Liver (tissue), 9 donors: Measurements from ENCODE around the gene PCNX2. TPM values are rescaled to one million over a fixed set of nuclear protein-coding genes. Genes with fewer than 3 reads are reported as not detected.

Experiments
- DNase-seq: peaks from one replicate; pipeline ENCODE4 v3.0.0-alpha.2; 2017; ENCODE audit warnings: low spot score
- H3K27ac ChIP-seq, 2 donors: one replicate each; pipeline ENCODE4 v1.7.0; 2013; ENCODE audit warnings: inconsistent platforms in 2 of 2, low read length in 2 of 2, control low read depth in 1 of 2, low read depth in 1 of 2, mild to moderate bottlenecking in 1 of 2
- H3K27me3 ChIP-seq, 4 donors: one replicate each; pipeline versions ENCODE4 v1.6.1 to v1.7.0; 2013; ENCODE audit warnings: low read length in 3 of 4, inconsistent platforms in 1 of 4, mild to moderate bottlenecking in 1 of 4, moderate library complexity in 1 of 4; ENCODE audit not compliant: control insufficient read depth in 4 of 4, insufficient read depth in 4 of 4
- H3K36me3 ChIP-seq, 4 donors: one replicate each; pipeline versions ENCODE4 v1.6.1 to v1.7.0; 2013; ENCODE audit warnings: low read length in 3 of 4, mild to moderate bottlenecking in 3 of 4, low read depth in 1 of 4, moderate library complexity in 1 of 4; ENCODE audit not compliant: control insufficient read depth in 4 of 4, insufficient read depth in 3 of 4
- H3K4me1 ChIP-seq, 4 donors: one replicate each; pipeline versions ENCODE4 v1.6.1 to v1.7.0; 2013; ENCODE audit warnings: low read length in 3 of 4, mild to moderate bottlenecking in 3 of 4, moderate library complexity in 1 of 4; ENCODE audit not compliant: control insufficient read depth in 4 of 4, insufficient read depth in 4 of 4
- H3K4me3 ChIP-seq, 3 donors: one replicate each; pipeline versions ENCODE4 v1.6.1 to v1.7.0; 2013; ENCODE audit warnings: low read length in 3 of 3, control low read depth in 1 of 3, low read depth in 1 of 3, mild to moderate bottlenecking in 1 of 3
- H3K9ac ChIP-seq, 2 donors: one replicate each; pipeline ENCODE4 v1.7.0; 2013; ENCODE audit warnings: low read length in 2 of 2, mild to moderate bottlenecking in 2 of 2, moderate library complexity in 2 of 2, control low read depth in 1 of 2, low read depth in 1 of 2
- H3K9me3 ChIP-seq, 4 donors: one replicate each; pipeline versions ENCODE4 v1.6.1 to v1.7.0; 2013; ENCODE audit warnings: low read length in 3 of 4; ENCODE audit not compliant: control insufficient read depth in 4 of 4
- CTCF ChIP-seq: fragments of 150-350 bp; IDR thresholded peaks from 2 replicates; pipeline ENCODE4 v1.5.1; 2017; ENCODE audit warnings: improper control_type of control experiment, low read depth, low read length; ENCODE audit not compliant: missing input control
- EGR1 ChIP-seq, 2 donors: IDR thresholded peaks; 2 replicates each; pipeline ENCODE4 v1.6.1; 2016 to 2018; ENCODE audit warnings: antibody characterized with exemption in 2 of 2, low read depth in 2 of 2
- FOXA1 ChIP-seq: IDR thresholded peaks from 2 replicates; pipeline ENCODE4 v1.6.1; 2016; ENCODE audit warnings: antibody characterized with exemption
- GABPA ChIP-seq, 2 donors: IDR thresholded peaks in 1 of 2; conservative IDR thresholded peaks in 1 of 2; 2 replicates each; pipeline ENCODE4 v1.6.1; 2016; ENCODE audit warnings: antibody characterized with exemption in 2 of 2, mild to moderate bottlenecking in 1 of 2, moderate library complexity in 1 of 2
- JUND ChIP-seq, 2 donors: IDR thresholded peaks; 2 replicates each; pipeline ENCODE4 v1.6.1; 2016; ENCODE audit warnings: antibody characterized with exemption in 2 of 2
- MAX ChIP-seq: IDR thresholded peaks from 2 replicates; pipeline ENCODE4 v1.6.1; 2016; ENCODE audit warnings: antibody characterized with exemption
- NR2F2 ChIP-seq: IDR thresholded peaks from 2 replicates; pipeline ENCODE4 v1.6.1; 2016; ENCODE audit warnings: antibody characterized with exemption
- REST ChIP-seq: IDR thresholded peaks from 2 replicates; pipeline ENCODE4 v1.6.1; 2016; ENCODE audit warnings: antibody characterized with exemption, mild to moderate bottlenecking
- RXRA ChIP-seq, 2 donors: IDR thresholded peaks; 2 replicates each; pipeline ENCODE4 v1.6.1; 2017 to 2018; ENCODE audit warnings: antibody characterized with exemption in 2 of 2, mild to moderate bottlenecking in 1 of 2
- TAF1 ChIP-seq: conservative IDR thresholded peaks from 2 replicates; pipeline ENCODE4 v1.6.1; 2016; ENCODE audit warnings: antibody characterized with exemption, mild to moderate bottlenecking
- YY1 ChIP-seq: IDR thresholded peaks from 2 replicates; pipeline ENCODE4 v1.6.1; 2016; ENCODE audit warnings: antibody characterized with exemption, mild to moderate bottlenecking
- WGBS: extraction: QIAGEN DNeasy Blood & Tissue Kit; methylation state at CpG from one replicate; pipeline ENCODE4 v1.1.7; 2013; 5-methylcytosine and 5-hydroxymethylcytosine counted together
- polyA plus RNA-seq, 2 donors: library from polyadenylated mRNA; stranded (reverse) in 1 of 2; unstranded in 1 of 2; fragments of 200-250 nt in 1 of 2; fragments of >200 nt in 1 of 2; fragmentation: Nextera tagmentation in 1 of 2; extraction: Ambion mirVana in 1 of 2; gene quantifications; one replicate each; pipeline versions ENCODE4 v1.2.1 to v1.2.3, GENCODE V29; 2013 to 2015
- total RNA-seq, 2 donors: library from RNA; depleted of rRNA; stranded (reverse); fragments of >200 nt; gene quantifications; one replicate each; pipeline ENCODE4 v1.2.3, GENCODE V29; 2014
- donor health status: healthy.
- donor health status: healthy.
- donor health status: healthy.
- donor health status: healthy.
- donor health status: healthy.

PCNX2 gene
- total and polyA plus RNA-seq, 4 donors: 0.20 to 3.1 (median 0.92) TPM

GRCh38 chr1:232980986-232981560 lies 314.5 kb downstream of the PCNX2 start:
- Histone ChIP-seq H3K27ac (no peak overlapping the region), H3K36me3 (peaks cover 0 to 13% (median 8%) of the 10 kb centered on the region in 4 donors), H3K27me3 (no peaks in the 10 kb centered on the region), H3K9ac (no peak overlapping the region), H3K9me3 (no peaks in the 10 kb centered on the region), H3K4me3 (no peak overlapping the region), H3K4me1 (no peaks in the 10 kb centered on the region)
- no peak for DNase-seq
- WGBS: 95% methylated on average over 9 of the region's 9 CpGs
- TF ChIP-seq NR2F2: no peak
- TF ChIP-seq RXRA (IDR thresholded peaks at IDR 0.05): no peak
- TF ChIP-seq REST: no peak
- TF ChIP-seq JUND (IDR thresholded peaks at IDR 0.05): no peak
- no peak for TF ChIP-seq GABPA (IDR thresholded peaks at IDR 0.05 in 1 of 2, conservative IDR thresholded peaks at IDR 0.05 in 1 of 2)
- no peak for TF ChIP-seq FOXA1
- TF ChIP-seq CTCF: no peak
- no peak for TF ChIP-seq MAX
- no peak for TF ChIP-seq EGR1 (IDR thresholded peaks at IDR 0.05; ENCODE audit: low read depth in 2 of 2)
- no peak for TF ChIP-seq YY1

- no peaks in the 10 kb centered on the region for H3K9me3 ChIP-seq
- DNase-seq: no peak
- H3K27me3 ChIP-seq: no peaks in the 10 kb centered on the region
- peaks cover 0 to 15% (median 8%) of the 10 kb centered on the region in 4 donors for H3K36me3 ChIP-seq
- no peaks in the 10 kb centered on the region for H3K4me1 ChIP-seq
- H3K9ac ChIP-seq: no peak overlapping the region
- TF ChIP-seq GABPA (IDR thresholded peaks at IDR 0.05 in 1 of 2, conservative IDR thresholded peaks at IDR 0.05 in 1 of 2): no peak
- no peak for TF ChIP-seq REST
- no peak for TF ChIP-seq EGR1 (IDR thresholded peaks at IDR 0.05; ENCODE audit: low read depth in 2 of 2)
- TF ChIP-seq TAF1: no peak
- no peak overlapping the region for H3K4me3 ChIP-seq
- WGBS: 84% methylated on average over 13 of the region's 13 CpGs
- no peak overlapping the region for H3K27ac ChIP-seq
Observed at GRCh38 chr1:232980355-232980978, 315.1 kb downstream of the PCNX2 start.
